Putamen (tissue), 1 donor: ENCODE measurements around the gene CCDC127.

ENCODE experiments used
- DNase-seq: peaks from one replicate; pipeline ENCODE4 v3.0.0-alpha.2; 2016; ENCODE audit warnings: low spot score

Gene CCDC127

GRCh38 chr5:157126-157715 is 60.7 kb downstream of the CCDC127 start:
- DNase-seq: no peak

DNA sequence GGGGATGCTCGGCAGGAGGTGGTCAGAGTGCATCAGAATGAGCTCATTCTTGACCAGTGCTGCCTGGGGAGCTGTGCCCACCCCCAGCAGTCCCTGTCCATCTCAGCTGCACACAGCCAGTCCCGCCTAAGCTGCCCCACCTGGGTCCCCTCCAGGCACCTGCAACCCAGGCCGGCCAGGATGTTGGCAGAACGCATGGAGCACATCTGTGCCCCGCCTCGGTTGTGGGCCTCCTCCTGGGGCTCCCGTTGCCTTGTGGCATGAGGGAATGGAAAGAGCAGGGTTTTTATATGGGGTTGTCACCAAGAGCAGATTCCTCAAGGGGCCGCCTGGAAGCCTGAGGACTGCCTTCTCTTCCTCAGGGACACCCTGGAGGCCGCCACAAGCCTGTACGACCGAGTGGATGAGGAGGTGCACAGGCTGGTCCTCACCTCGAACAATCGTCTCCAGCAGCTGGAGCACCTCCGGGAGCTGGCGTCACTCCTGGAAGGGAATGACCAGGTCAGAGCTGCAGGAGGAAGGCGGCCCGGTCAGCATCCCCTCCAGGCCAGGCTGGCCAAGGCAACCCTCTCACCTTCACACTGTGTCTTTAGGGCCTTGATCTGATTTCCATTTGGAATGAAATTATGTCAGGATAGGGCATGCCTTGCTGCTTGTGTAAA is 61.4 kb downstream of the CCDC127 start:
- DNase-seq: no peak

- DNase-seq: no peak
These were observed 62.1 kb downstream of the CCDC127 start for GRCh38 chr5:155651-156410.

DNA sequence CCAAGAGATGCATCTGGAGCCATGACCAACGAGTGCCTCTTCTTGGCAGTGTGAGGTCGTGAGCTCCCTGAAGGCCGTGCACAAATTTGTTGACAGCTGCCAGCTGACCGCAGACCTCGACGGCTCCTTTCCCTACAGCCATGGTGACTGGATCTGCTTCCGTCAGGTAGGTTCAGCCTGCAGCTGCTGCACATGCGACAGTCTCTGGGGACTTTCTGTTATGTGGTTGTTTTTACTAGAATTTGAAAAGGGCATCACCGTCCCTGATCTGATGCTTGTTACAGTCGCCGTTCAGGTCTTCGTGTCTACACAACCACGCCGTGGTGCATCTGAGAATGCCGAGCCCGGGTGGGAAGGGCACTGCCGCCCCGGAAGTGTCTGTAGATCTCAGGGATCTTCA is 63.1 kb downstream of the CCDC127 start:
- DNase-seq: no peak

- DNase-seq: no peak
These were observed 63.7 kb downstream of the CCDC127 start for GRCh38 chr5:154236-154635.

GRCh38 chr5:153256-153655 is 64.7 kb downstream of the CCDC127 start:
- no peak for DNase-seq

DNA sequence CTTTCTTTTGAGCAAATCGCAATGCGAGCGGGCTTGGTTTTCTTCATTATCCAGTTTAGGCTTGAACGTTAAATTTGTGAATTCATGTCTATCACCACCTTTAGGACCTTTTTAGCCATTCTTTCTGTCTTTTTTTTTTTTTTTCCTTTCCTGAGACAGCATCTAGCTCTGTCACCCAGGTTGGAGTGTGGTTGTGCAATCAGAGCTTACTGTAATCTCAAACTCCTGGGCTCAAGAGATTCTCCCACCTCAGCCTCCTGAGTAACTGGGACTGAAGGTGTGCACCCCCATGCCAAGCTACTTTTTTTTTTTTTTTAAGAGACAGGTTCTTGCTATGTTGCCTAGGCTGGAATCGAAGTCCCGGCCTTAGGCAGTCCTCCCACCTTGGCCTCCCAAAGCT is 65.9 kb downstream of the CCDC127 start:
- no peak for DNase-seq

GRCh38 chr5:150746-151145 is 67.2 kb downstream of the CCDC127 start:
- no peak for DNase-seq

DNA sequence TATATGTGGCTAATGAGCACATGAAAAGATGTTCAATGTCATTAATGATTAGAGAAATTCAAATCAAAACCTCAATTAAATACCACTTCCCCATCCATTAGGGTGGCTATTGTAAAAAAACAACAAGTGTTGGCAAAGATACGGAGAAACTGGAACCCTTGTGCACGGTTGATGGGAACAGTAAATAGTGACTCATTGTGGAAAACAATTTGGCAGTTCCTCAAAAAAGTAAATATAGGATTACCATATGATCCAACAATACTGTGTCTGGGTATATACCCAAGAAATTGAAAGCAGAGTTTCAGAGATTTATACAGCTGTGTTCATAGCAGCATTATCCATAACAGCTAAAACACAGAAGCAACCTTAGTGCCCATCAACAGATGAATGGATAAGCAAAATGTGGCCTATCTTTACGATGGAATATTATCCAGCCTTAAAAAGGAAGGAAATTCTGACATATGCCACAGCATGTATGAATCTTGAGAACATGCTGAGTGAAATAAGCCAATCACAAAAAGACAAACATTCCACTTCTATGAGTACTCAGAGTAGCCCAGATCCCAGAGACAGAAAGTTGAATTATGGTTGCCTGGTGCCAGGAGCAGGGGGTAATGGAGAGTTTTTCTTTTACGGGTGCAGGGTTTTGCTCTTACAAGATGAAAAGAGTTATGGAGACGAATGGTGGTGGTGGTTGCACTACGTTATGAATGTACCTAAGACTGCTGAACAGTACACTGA is 68.0 kb downstream of the CCDC127 start:
- DNase-seq: no peak

DNA sequence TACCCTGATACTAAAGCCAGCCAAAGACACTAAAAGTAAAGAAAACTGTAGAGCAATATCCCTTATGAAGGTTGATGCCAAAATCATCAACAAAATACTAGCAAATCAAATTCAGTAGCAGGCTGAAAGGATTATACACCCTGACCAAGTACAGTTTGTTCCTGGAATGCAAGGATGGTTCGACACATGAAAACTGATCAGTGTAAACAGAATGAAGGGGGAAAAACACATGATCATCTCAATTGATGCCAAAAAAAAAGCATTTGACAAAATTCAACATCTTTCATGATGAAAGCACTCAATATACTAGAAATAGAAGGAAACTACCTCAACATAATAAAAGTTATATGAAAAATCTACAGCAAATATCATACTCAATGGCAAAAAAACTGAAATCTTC is 70.2 kb downstream of the CCDC127 start:
- no peak for DNase-seq
